Tibial artery (tissue), 4 donors: Measurements from ENCODE around the gene MSGN1.

Source experiments
- DNase-seq, 2 donors: peaks; one replicate each; pipeline ENCODE4 v3.0.0-alpha.2; 2019
- H3K27ac ChIP-seq, 2 donors: fragments of 200-600 bp; sonication (generic) in 1 of 2; 1 replicate in 1 of 2; 2 replicates in 1 of 2; pipeline ENCODE4 v1.5.1; 2018 to 2019; ENCODE audit warnings: mild to moderate bottlenecking in 1 of 2
- H3K27me3 ChIP-seq, 2 donors: fragments of 200-600 bp; sonication (generic) in 1 of 2; one replicate each; pipeline versions ENCODE4 v1.5.1 to v1.6.0; 2016 to 2019
- H3K36me3 ChIP-seq, 3 donors: fragments of 200-600 bp; sonication (generic) in 2 of 3; one replicate each; pipeline ENCODE4 v1.5.1; 2016 to 2019; ENCODE audit warnings: mild to moderate bottlenecking in 2 of 3
- H3K4me1 ChIP-seq, 4 donors: fragments of 200-600 bp; sonication (generic) in 2 of 4; 1 replicate in 3 of 4; 2 replicates in 1 of 4; pipeline ENCODE4 v1.5.1; 2016 to 2019
- H3K4me3 ChIP-seq, 2 donors: fragments of 200-600 bp; sonication (generic) in 1 of 2; 1 replicate in 1 of 2; 2 replicates in 1 of 2; pipeline ENCODE4 v1.5.1; 2018 to 2019; ENCODE audit warnings: mild to moderate bottlenecking in 2 of 2
- H3K9me3 ChIP-seq, 3 donors: fragments of 200-600 bp; sonication (generic) in 1 of 3; one replicate each; pipeline ENCODE4 v1.5.1; 2016 to 2019
- CTCF ChIP-seq, 2 experiments: fragments of 200-600 bp in 1 of 2; fragments of 450-650 bp in 1 of 2; IDR thresholded peaks; one replicate each; pipeline ENCODE4 v1.5.1; 2017 to 2019; ENCODE audit warnings: antibody characterized with exemption in 2 of 2, mild to moderate bottlenecking in 1 of 2, moderate library complexity in 1 of 2
- intact Hi-C: fragments of 100-400 bp; cut with DNase I; formaldehyde crosslinking; loops from one replicate; pipeline ENCODE4 v1.15.0; 2023; ENCODE audit warnings: low total_unique reads

The MSGN1 gene

GRCh38 chr2:17781482-17781881 lies 34.8 kb upstream of the MSGN1 start:
- H3K4me1 ChIP-seq: no peaks in the 10 kb centered on the region
- H3K9me3 ChIP-seq: no peaks in the 10 kb centered on the region
- no peak for DNase-seq
- intact Hi-C loops: no loop called here
- no peak overlapping the region for H3K27ac ChIP-seq
- TF ChIP-seq CTCF (IDR thresholded peaks at IDR 0.05): no peak
- no peaks in the 10 kb centered on the region for H3K27me3 ChIP-seq
- H3K4me3 ChIP-seq: no peak overlapping the region
- H3K36me3 ChIP-seq: peaks cover 0 to 12% (median 11%) of the 10 kb centered on the region in 3 donors

DNA sequence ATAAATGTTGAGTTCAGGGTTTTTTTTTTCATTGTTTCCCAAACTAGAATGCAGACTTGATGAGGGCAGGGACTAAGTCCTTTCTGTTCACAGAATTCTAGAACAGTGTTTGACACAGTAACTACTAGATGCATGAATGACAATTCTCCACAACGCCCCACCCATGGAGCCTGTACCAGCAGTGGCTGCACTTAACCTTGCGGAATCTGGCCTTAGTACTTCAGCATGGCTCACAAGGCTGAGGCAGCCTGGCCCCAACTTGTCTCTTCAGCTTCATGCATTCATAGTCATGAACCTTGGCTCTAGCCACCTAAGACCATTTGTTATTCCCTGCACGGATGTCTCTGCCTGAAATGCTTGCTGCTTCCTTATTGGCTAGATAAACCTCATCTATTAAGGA lies 29.5 kb upstream of the MSGN1 start:
- TF ChIP-seq CTCF (IDR thresholded peaks at IDR 0.05): no peak
- no peak overlapping the region for H3K4me3 ChIP-seq
- no peaks in the 10 kb centered on the region for H3K4me1 ChIP-seq
- no peak overlapping the region for H3K27ac ChIP-seq
- no peak for DNase-seq
- H3K36me3 ChIP-seq: no peaks in the 10 kb centered on the region
- H3K9me3 ChIP-seq: no peaks in the 10 kb centered on the region
- H3K27me3 ChIP-seq: peaks cover 0 to 3% of the 10 kb centered on the region in 2 donors
- intact Hi-C loops: no loop called here

GRCh38 chr2:17788773-17789172 lies 27.5 kb upstream of the MSGN1 start:
- H3K4me1 ChIP-seq: no peaks in the 10 kb centered on the region
- peaks cover 0 to 3% of the 10 kb centered on the region in 2 donors for H3K27me3 ChIP-seq
- intact Hi-C loops: no loop called here
- H3K36me3 ChIP-seq: no peaks in the 10 kb centered on the region
- H3K4me3 ChIP-seq: no peak overlapping the region
- TF ChIP-seq CTCF (IDR thresholded peaks at IDR 0.05): no peak
- H3K9me3 ChIP-seq: no peaks in the 10 kb centered on the region
- DNase-seq: no peak
- no peak overlapping the region for H3K27ac ChIP-seq

DNA sequence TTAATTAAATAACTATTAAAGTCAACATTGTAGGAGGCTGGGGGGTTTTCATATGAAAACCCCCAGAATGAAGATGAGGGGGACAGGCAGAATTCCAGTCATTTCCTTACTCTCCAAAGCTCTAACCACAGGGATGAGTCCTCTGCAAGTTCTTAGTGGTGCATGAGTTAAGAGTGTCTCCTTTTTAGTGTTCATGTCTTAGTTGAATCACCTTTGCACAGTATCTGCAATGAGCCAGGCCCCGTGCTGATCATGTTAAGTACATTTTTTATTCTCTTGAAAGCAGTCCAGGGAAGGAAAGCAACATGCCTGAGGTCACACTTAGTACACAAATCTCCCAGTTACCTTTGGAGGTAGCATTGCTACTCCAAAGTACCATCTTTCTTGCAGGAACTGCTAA lies 25.7 kb upstream of the MSGN1 start:
- Histone ChIP-seq H3K9me3 (no peaks in the 10 kb centered on the region), H3K4me1 (no peaks in the 10 kb centered on the region), H3K4me3 (no peak overlapping the region), H3K27me3 (peaks cover 0 to 3% of the 10 kb centered on the region in 2 donors), H3K27ac (no peak overlapping the region), H3K36me3 (no peaks in the 10 kb centered on the region)
- intact Hi-C loops: no loop called here
- DNase-seq: no peak
- no peak for TF ChIP-seq CTCF (IDR thresholded peaks at IDR 0.05)

DNA sequence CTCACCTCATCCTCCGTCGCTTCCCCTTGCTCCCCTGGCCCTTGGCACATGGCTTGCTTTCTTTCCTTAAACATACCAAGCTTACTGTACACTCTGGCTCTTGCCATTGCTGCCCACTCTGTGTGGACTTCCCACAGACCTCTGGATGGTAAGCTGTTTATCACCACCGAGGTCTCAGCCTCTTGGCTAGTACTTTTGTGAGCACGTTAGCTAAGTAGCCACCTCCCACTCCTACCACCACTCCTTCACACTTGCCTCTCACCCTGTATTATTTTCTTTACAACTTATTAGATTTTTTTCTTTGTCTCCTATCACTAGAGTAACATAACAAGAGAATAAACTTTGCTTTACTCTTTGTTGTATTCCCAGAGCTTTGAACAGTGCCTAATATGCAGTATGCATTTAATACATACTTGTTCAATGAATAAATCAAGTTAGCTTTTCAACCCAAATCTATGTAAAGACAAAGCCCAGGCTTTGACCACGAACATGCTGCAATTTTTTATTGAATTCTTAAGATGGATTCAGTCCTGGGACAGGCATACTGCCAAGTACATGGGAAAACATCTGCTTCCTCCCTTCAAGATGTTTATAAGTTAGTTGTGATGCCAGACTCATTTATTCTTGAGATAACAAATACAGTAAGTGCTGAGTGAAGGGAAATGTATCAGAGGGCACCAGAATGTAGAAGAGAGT lies 25.0 kb upstream of the MSGN1 start:
- Histone ChIP-seq H3K27ac (no peak overlapping the region), H3K36me3 (no peaks in the 10 kb centered on the region), H3K4me3 (no peak overlapping the region), H3K27me3 (peaks cover 0 to 3% of the 10 kb centered on the region in 2 donors), H3K9me3 (no peaks in the 10 kb centered on the region), H3K4me1 (no peaks in the 10 kb centered on the region)
- no peak for TF ChIP-seq CTCF (IDR thresholded peaks at IDR 0.05)
- intact Hi-C loops: no loop called here
- no peak for DNase-seq

GRCh38 chr2:17791817-17792130 lies 24.5 kb upstream of the MSGN1 start:
- intact Hi-C loops: no loop called here
- Histone ChIP-seq H3K4me1 (no peaks in the 10 kb centered on the region), H3K9me3 (no peaks in the 10 kb centered on the region), H3K27ac (no peak overlapping the region), H3K4me3 (no peak overlapping the region), H3K27me3 (peaks cover 0 to 3% of the 10 kb centered on the region in 2 donors), H3K36me3 (no peaks in the 10 kb centered on the region)
- TF ChIP-seq CTCF (IDR thresholded peaks at IDR 0.05): no peak
- no peak for DNase-seq
